UCSD-AML1 (cell line): ENCODE measurements around the gene RAB1B.
A peak's percentile ranks its signal among the peaks of the same experiment; 100 is the strongest.
"Not testable (repeated sequence)": the region's sequence is repeated elsewhere in the genome, so short reads cannot be mapped to it uniquely, and the experiment has no call there.

Source experiments
- DNase-seq: peaks from one replicate; lab custom pipeline; 2025; ENCODE audit not compliant: unreplicated experiment; lab: John Stamatoyannopoulos, UW

Gene RAB1B

GRCh38 chr11:66317723-66318599 lies 49.5 kb downstream of the RAB1B start:
- DNase-seq = peak; percentile 60

GRCh38 chr11:66318600-66318970 lies 50.1 kb downstream of the RAB1B start:
- DNase-seq = no peak

GRCh38 chr11:66320289-66320688 lies 51.9 kb downstream of the RAB1B start:
- not testable (repeated sequence) for DNase-seq

- not testable (repeated sequence) for DNase-seq
Measured at GRCh38 chr11:66320748-66321147, 52.3 kb downstream of the RAB1B start.

- DNase-seq = no peak
Measured at GRCh38 chr11:66321606-66322005, 53.2 kb downstream of the RAB1B start.

- DNase-seq = no peak
Measured at GRCh38 chr11:66322732-66323427, 54.4 kb downstream of the RAB1B start.

- no peak for DNase-seq
Measured at GRCh38 chr11:66323684-66324083, 55.2 kb downstream of the RAB1B start.

GRCh38 chr11:66324664-66325063 lies 56.2 kb downstream of the RAB1B start:
- DNase-seq = no peak

- peak; percentile 50 for DNase-seq
Measured at GRCh38 chr11:66325263-66325671, 56.8 kb downstream of the RAB1B start.

- peak; percentile 83 for DNase-seq
Measured at GRCh38 chr11:66326261-66327111, 58.0 kb downstream of the RAB1B start.
